ENCODE measurements around the gene RNF41.
A peak's percentile ranks its signal among the peaks of the same experiment; 100 is the strongest.

RNF41 gene

DNA sequence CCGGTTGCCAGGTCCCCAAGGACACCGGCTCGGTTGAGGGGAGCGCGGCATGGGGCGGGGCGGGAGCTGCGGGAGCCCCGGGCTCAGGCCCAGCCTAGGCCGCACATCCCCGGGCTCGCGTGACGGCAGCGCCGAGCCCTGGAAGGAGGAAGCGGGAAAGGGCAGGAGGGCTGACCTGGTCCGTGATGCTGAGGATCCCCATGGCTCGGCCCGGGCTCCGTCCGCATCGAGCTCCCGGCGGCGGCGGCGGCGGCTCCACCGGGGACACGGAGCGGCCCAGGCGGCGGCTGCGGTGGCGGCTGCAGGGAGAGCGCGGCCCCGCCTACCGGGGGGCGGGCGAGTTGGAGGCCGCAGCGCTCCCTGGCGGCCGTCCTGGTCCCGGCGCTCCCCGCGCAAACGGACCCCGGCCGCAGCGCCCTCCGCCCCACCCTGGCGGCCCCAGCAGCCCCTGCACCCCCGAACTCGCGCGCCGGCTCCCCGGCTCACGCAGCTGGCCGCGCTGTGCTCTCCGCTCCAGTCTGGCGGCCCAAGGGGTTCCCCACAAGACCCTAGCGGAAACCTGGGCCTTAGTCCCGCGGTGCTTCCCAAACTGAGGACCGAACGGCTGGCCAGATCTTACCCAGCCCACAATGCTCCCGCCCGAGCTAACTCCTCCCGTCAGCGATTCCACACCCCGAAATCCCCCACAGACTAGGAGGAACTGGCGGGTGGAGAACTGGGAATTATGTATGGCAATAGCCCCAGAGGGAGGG lies 36.5 kb upstream of the RNF41 start, which contains the start of gene ANKRD52:
Gene ANKRD52, minus strand, starts transcription at position 317 of the 752 bp plus-strand sequence. Its CDS starts 115 bp downstream, at position 202.
- no peak for TF ChIP-seq EZH2phosphoT487 (IDR thresholded peaks at IDR 0.05; ENCODE audit: borderline replicate concordance, low read length)
- TF ChIP-seq, protein P1, sequence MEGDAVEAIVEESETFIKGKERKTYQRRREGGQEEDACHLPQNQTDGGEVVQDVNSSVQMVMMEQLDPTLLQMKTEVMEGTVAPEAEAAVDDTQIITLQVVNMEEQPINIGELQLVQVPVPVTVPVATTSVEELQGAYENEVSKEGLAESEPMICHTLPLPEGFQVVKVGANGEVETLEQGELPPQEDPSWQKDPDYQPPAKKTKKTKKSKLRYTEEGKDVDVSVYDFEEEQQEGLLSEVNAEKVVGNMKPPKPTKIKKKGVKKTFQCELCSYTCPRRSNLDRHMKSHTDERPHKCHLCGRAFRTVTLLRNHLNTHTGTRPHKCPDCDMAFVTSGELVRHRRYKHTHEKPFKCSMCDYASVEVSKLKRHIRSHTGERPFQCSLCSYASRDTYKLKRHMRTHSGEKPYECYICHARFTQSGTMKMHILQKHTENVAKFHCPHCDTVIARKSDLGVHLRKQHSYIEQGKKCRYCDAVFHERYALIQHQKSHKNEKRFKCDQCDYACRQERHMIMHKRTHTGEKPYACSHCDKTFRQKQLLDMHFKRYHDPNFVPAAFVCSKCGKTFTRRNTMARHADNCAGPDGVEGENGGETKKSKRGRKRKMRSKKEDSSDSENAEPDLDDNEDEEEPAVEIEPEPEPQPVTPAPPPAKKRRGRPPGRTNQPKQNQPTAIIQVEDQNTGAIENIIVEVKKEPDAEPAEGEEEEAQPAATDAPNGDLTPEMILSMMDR (IDR thresholded peaks at IDR 0.05; ENCODE audit: low read depth, low read length, poor library complexity, severe bottlenecking): peak; percentile 66
- Histone ChIP-seq H3K9me2 (replicated peaks; ENCODE audit: control insufficient read depth, low read length) (no peaks in the 10 kb centered on the region), H3K27ac (ENCODE audit: low read depth, low read length) (peak within 1 kb of the TSS; percentile 50), H3F3A (ENCODE audit: control insufficient read depth, insufficient read depth) (peaks cover 3% of the 10 kb centered on the region), H3K4me1 (ENCODE audit: control insufficient read depth, low read length) (peaks cover 20% of the 10 kb centered on the region), H3K4me2 (ENCODE audit: low read length) (peak within 1 kb of the TSS; percentile 100), H3K27me3 (ENCODE audit: control insufficient read depth, low read length) (no peaks in the 10 kb centered on the region), H3K4me3 (ENCODE audit: low read length) (peak within 1 kb of the TSS; percentile 100), H3K36me3 (ENCODE audit: control insufficient read depth, low read length) (peaks cover 39% of the 10 kb centered on the region), H4K20me1 (ENCODE audit: control insufficient read depth, insufficient read depth, low read depth, low read length) (no peaks in the 10 kb centered on the region), H3K79me2 (ENCODE audit: control insufficient read depth, low read length) (peaks cover 25% of the 10 kb centered on the region), H3K9me3 (ENCODE audit: control insufficient read depth, insufficient read depth, low read length) (no peaks in the 10 kb centered on the region)

DNA sequence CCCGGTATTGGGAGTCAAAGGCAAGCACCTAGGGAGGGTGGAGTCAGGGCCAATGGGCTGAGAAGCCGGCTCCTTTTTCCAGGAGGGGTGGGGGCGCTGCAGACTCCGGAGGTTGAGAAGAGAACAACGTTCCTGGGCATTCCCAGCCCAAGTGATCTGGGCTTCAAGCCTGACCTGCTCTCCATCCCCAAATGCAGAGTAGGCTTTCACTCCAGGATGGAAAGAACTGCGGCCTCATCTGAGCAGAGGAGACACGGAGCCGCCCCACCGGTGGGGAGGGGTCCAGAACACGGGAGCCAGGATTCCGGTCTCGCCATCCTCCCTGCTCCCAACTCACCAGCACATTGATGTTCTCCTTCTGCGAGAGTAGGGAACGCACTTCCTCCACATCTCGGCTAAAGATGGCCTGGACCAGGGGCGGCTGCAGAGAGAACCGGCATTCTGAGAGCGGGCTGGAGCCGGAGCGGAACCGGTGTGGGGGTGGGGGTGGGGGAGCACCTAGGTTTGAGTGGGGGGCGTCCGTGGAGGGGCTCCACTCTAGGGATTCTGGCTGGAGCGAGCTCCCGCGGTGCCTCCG lies 35.9 kb upstream of the RNF41 start:
- no peaks in the 10 kb centered on the region for H3K9me2 ChIP-seq (replicated peaks; ENCODE audit: control insufficient read depth, low read length)
- TF ChIP-seq, protein P1 (IDR thresholded peaks at IDR 0.05; ENCODE audit: low read depth, low read length, poor library complexity, severe bottlenecking): peak; percentile 46
- TF ChIP-seq EZH2phosphoT487 (IDR thresholded peaks at IDR 0.05; ENCODE audit: borderline replicate concordance, low read length): no peak
- peak overlapping the region; percentile 50 for H3K27ac ChIP-seq (ENCODE audit: low read depth, low read length)

DNA sequence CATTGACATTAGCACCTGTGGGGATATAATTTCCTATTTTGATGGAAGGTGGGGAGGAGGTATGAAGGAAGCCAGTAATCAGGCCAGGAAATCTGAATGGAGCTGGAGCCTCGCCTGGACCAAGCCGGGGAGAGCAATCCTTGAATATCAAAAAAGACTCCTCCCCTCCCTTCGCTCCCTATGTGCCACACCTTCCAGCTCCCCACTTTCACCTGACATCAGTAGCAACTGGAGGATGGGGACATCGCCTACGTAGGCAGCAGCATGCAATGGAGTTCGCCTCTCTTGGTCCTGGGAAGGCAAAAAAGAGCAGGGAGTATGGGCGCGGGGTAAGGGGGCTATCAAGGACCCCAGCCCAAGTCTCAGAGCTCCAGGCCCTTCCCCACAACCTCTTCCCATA lies 35.3 kb upstream of the RNF41 start:
- peaks cover 3% of the 10 kb centered on the region for H3F3A ChIP-seq (ENCODE audit: control insufficient read depth, insufficient read depth)
- no peaks in the 10 kb centered on the region for H3K27me3 ChIP-seq (ENCODE audit: control insufficient read depth, low read length)
- no peak for TF ChIP-seq EZH2phosphoT487 (IDR thresholded peaks at IDR 0.05; ENCODE audit: borderline replicate concordance, low read length)
- TF ChIP-seq, protein P1 (IDR thresholded peaks at IDR 0.05; ENCODE audit: low read depth, low read length, poor library complexity, severe bottlenecking): no peak
- H3K4me1 ChIP-seq (ENCODE audit: control insufficient read depth, low read length): peaks cover 20% of the 10 kb centered on the region
- H3K9me3 ChIP-seq (ENCODE audit: control insufficient read depth, insufficient read depth, low read length): no peaks in the 10 kb centered on the region
- peaks cover 25% of the 10 kb centered on the region for H3K79me2 ChIP-seq (ENCODE audit: control insufficient read depth, low read length)
- H4K20me1 ChIP-seq (ENCODE audit: control insufficient read depth, insufficient read depth, low read depth, low read length): no peaks in the 10 kb centered on the region
- peak overlapping the region; percentile 100 for H3K4me3 ChIP-seq (ENCODE audit: low read length)
- H3K36me3 ChIP-seq (ENCODE audit: control insufficient read depth, low read length): peaks cover 50% of the 10 kb centered on the region
- no peaks in the 10 kb centered on the region for H3K9me2 ChIP-seq (replicated peaks; ENCODE audit: control insufficient read depth, low read length)
- H3K4me2 ChIP-seq (ENCODE audit: low read length): peak overlapping the region; percentile 100
- no peak overlapping the region for H3K27ac ChIP-seq (ENCODE audit: low read depth, low read length)

More for the DNA sequence above, 35.9 kb upstream of the RNF41 start:
- Histone ChIP-seq H3K4me3 (ENCODE audit: low read length) (peak overlapping the region; percentile 100), H3K36me3 (ENCODE audit: control insufficient read depth, low read length) (peaks cover 45% of the 10 kb centered on the region), H3K9me3 (ENCODE audit: control insufficient read depth, insufficient read depth, low read length) (no peaks in the 10 kb centered on the region), H3K4me2 (ENCODE audit: low read length) (peak overlapping the region; percentile 100), H3K27me3 (ENCODE audit: control insufficient read depth, low read length) (no peaks in the 10 kb centered on the region), H3F3A (ENCODE audit: control insufficient read depth, insufficient read depth) (peaks cover 3% of the 10 kb centered on the region), H4K20me1 (ENCODE audit: control insufficient read depth, insufficient read depth, low read depth, low read length) (no peaks in the 10 kb centered on the region), H3K79me2 (ENCODE audit: control insufficient read depth, low read length) (peaks cover 25% of the 10 kb centered on the region), H3K4me1 (ENCODE audit: control insufficient read depth, low read length) (peaks cover 20% of the 10 kb centered on the region)
